ENCODE data around the gene VPS54. TPM values are rescaled to one million over a fixed set of nuclear protein-coding genes. Genes with fewer than 3 reads are reported as not detected.
A peak's percentile ranks its signal among the peaks of the same experiment; 100 is the strongest.

The VPS54 gene
- polyA plus RNA-seq, 1 donor (not counting 4 experiments of a cell fraction or from before 2014, with no cell fraction given): 18.2 TPM

GRCh38 chr2:64023485-64024258 lies 4.4 kb upstream of the VPS54 start:
- no peaks in the 10 kb centered on the region for H3K79me2 ChIP-seq (ENCODE audit: control insufficient read depth, insufficient read depth, low read length)
- H2AFZ ChIP-seq (ENCODE audit: control insufficient read depth, low read length): no peak overlapping the region
- H3K9me1 ChIP-seq (ENCODE audit: control insufficient read depth, extremely low read depth, insufficient read depth, low read length): no peaks in the 10 kb centered on the region
- no peaks in the 10 kb centered on the region for H3K9me3 ChIP-seq (ENCODE audit: control insufficient read depth, low read depth, low read length)
- H3K9ac ChIP-seq (ENCODE audit: control insufficient read depth, extremely low read depth, insufficient read depth, low read length): no peak overlapping the region
- no peaks in the 10 kb centered on the region for H4K20me1 ChIP-seq (ENCODE audit: control insufficient read depth, extremely low read depth, insufficient read depth, low read length)
- no peak for DNase-seq (ENCODE audit: low read depth, low spot score)
- H3K27ac ChIP-seq (ENCODE audit: control insufficient read depth, insufficient read depth, low read length): no peak overlapping the region
- FAIRE-seq: peak; percentile 20
- peaks cover 9% of the 10 kb centered on the region for H3K4me1 ChIP-seq (ENCODE audit: control insufficient read depth, extremely low read depth, insufficient read depth, low read length)
- H3K36me3 ChIP-seq (ENCODE audit: control insufficient read depth in 2 of 2, extremely low read depth in 1 of 2, insufficient read depth in 2 of 2, low read length in 2 of 2): no peaks in the 10 kb centered on the region
- H3K27me3 ChIP-seq (ENCODE audit: control insufficient read depth, extremely low read depth, insufficient read depth, low read length): no peaks in the 10 kb centered on the region
- no peak overlapping the region for H3K4me3 ChIP-seq (ENCODE audit: control insufficient read depth in 2 of 3, extremely low read depth in 1 of 3, insufficient read depth in 2 of 3, low read depth in 1 of 3, low read length in 3 of 3)
- dilution Hi-C loops (cut with MboI; ENCODE audit: extremely low pct_ligation_motif_present, low sequenced_read_pairs): no loop called here
- no peak overlapping the region for H3K4me2 ChIP-seq (ENCODE audit: control insufficient read depth, extremely low read depth, insufficient read depth, low read depth, low read length)
- TF ChIP-seq EZH2 (IDR thresholded peaks at IDR 0.05; ENCODE audit: low read length): no peak
- TF ChIP-seq CTCF (optimal IDR thresholded peaks at IDR 0.05 in 1 of 3, IDR thresholded peaks at IDR 0.05 in 1 of 3, conservative IDR thresholded peaks at IDR 0.05 in 1 of 3; ENCODE audit: extremely low read depth in 1 of 3, insufficient read depth in 2 of 3, low read length in 3 of 3): no peak

GRCh38 chr2:64021578-64021977 lies 2.4 kb upstream of the VPS54 start:
- no peak for DNase-seq (ENCODE audit: low read depth, low spot score)

More at GRCh38 chr2:64021578-64021977, 2.4 kb upstream of the VPS54 start:
- H4K20me1 ChIP-seq (ENCODE audit: control insufficient read depth, extremely low read depth, insufficient read depth, low read length): no peaks in the 10 kb centered on the region
- dilution Hi-C loops (cut with MboI; ENCODE audit: extremely low pct_ligation_motif_present, low sequenced_read_pairs): no loop called here
- peaks cover 9% of the 10 kb centered on the region for H3K4me1 ChIP-seq (ENCODE audit: control insufficient read depth, extremely low read depth, insufficient read depth, low read length)
- H3K9ac ChIP-seq (ENCODE audit: control insufficient read depth, extremely low read depth, insufficient read depth, low read length): no peak overlapping the region
- H3K9me1 ChIP-seq (ENCODE audit: control insufficient read depth, extremely low read depth, insufficient read depth, low read length): no peaks in the 10 kb centered on the region
- peaks cover 21% of the 10 kb centered on the region for H3K79me2 ChIP-seq (ENCODE audit: control insufficient read depth, insufficient read depth, low read length)
- no peak overlapping the region for H3K4me3 ChIP-seq (ENCODE audit: control insufficient read depth in 2 of 3, extremely low read depth in 1 of 3, insufficient read depth in 2 of 3, low read depth in 1 of 3, low read length in 3 of 3)
- H3K4me2 ChIP-seq (ENCODE audit: control insufficient read depth, extremely low read depth, insufficient read depth, low read depth, low read length): peak overlapping the region; percentile 31
- no peaks in the 10 kb centered on the region for H3K27me3 ChIP-seq (ENCODE audit: control insufficient read depth, extremely low read depth, insufficient read depth, low read length)
- H3K27ac ChIP-seq (ENCODE audit: control insufficient read depth, insufficient read depth, low read length): no peak overlapping the region
- H2AFZ ChIP-seq (ENCODE audit: control insufficient read depth, low read length): peak overlapping the region; percentile 87
- FAIRE-seq: peak; percentile 43
- H3K36me3 ChIP-seq (ENCODE audit: control insufficient read depth in 2 of 2, extremely low read depth in 1 of 2, insufficient read depth in 2 of 2, low read length in 2 of 2): no peaks in the 10 kb centered on the region
- no peaks in the 10 kb centered on the region for H3K9me3 ChIP-seq (ENCODE audit: control insufficient read depth, low read depth, low read length)
- TF ChIP-seq CTCF (optimal IDR thresholded peaks at IDR 0.05 in 1 of 3, IDR thresholded peaks at IDR 0.05 in 1 of 3, conservative IDR thresholded peaks at IDR 0.05 in 1 of 3; ENCODE audit: extremely low read depth in 1 of 3, insufficient read depth in 2 of 3, low read length in 3 of 3) (no peak), EZH2 (IDR thresholded peaks at IDR 0.05; ENCODE audit: low read length) (no peak)
